DLD1 (cell line): ENCODE measurements around the gene ZNF789.
"Not testable (repeated sequence)": the region's sequence is repeated elsewhere in the genome, so short reads cannot be mapped to it uniquely, and the experiment has no call there.

Experiments used
- in situ Hi-C: cut with HindIII; loops from 2 replicates; pipeline ENCODE4 v1.10.0; 2017; ENCODE audit warnings: low sequenced_read_pairs

ZNF789 gene

DNA sequence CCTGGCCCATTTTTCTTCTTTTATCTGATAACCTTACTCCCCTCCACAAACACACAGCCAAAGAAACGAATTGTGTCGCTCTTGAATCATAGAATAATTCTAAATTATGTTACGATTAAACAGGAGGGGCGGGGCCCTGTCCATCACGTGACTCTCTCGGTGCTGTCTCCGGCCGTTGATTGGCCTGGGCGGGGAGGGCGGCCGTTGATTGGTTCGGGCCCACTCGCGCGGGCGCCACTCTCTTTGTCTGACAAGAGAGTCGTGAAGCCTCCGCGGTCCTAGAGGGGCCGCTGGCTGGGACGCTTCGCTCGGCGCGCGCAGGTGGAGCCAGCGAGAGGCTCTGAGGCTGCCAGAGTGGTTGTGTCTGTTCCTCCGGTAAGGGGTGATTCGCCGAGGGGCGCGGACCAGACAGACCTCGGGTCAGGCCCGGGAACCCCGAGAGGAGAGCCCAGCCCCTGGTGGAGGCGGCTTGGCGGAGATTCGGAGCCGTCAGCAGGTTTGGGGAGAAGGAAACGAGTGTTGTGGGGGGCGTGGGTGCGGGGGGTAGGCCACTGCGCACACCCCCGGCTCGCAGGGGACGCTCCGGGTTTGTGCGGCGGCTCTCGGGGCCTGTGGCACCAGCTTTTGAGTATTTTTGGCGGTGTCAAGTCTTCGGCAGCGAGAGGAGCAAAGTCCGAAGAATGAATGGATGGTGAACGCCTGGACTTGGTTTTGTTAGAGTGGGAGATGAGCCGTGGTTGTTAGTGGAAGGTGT lies at the start of gene ZNF789:
Gene ZNF789, plus strand, starts transcription at position 330 of the 754 bp plus-strand sequence. CDS start 3,567 bp downstream, outside the sequence.
- in situ Hi-C loops = no loop called here

DNA sequence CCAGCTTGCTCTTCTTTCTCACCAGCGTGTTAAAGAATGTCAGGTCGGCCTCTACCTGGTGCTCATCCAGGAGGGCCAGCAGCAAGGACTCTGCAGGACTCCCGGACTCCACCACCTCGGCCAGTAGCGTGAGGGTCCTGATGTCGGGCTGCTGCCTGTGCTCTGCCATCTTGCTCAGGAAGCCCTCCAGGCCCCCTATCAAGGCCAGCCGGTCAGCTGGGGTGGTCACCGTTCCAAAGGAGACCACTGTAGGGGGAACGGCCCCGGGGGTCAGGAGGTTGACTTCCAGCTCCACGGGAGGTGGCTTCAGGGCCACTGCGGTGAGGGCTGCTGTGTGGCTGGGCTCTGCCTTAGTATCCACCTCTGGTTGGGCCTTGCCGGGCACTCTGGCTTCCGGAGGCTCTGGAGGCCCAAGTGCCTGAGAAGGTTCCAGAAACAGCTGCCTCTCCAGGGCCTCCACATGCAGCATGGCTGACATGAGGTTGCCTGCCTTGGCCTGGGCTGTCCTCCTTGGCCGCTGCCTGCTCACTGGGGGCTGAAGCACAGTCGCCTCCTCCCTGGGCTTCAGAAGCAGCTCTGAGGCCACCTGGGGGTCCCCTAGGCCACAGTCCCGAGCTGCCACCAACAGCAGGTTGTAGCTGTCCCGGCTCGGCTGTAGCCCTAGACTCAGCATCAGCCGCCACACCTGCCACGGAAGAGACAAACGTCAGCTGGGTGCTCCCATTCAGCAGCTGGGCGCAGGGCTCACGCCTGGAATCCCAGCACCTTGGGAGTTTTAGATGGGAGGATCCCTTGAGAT lies 47.6 kb upstream of the ZNF789 start:
- in situ Hi-C loops = no loop called here

DNA sequence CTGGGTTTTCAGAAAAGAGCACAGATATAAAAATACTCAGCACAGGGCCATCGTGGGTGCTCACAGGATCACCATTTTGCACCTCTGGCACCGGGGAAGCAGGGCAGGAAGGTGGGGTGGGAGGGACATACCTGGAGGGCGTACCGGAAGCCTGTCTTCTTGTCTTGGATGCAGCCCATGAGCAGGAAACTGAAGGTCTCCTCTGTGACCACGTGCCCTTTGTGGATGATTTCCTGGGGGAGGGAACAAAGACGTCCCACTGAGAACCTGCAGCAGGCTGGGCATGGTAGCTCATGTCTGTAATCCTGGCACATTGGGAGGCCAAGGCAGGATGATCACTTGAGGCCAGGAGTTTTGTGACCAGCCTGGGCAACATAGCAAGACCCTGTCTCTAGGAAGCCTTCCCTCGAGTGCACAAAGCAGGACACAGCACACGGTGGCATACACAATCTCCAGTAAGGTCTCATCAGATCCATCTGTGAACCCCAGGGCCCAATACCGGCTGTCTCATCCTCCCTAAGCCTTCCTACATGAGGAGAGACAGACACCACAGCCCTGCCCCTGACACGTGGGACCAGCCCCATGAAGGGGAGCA lies 43.6 kb upstream of the ZNF789 start:
- in situ Hi-C loops = no loop called here

DNA sequence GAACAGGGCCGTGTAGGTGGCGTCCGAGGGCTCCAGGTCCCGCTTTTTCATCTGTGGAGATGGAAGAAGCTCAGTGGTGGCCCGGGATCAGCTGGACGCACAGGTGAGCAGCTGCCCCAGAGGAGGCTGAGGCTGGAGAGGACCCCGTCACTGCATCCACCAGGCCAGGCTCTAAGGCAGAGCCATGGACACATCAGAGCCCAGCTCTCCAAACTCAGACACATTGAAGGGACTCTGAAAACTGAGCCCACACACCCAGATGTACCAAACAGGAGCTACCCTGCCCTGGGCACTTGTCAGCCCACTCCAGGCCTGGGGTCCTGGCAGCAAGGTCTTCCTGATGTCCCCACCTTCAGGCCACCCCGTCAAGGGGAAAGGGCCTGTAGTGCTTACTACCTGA lies 42.9 kb upstream of the ZNF789 start:
- in situ Hi-C loops = no loop called here

DNA sequence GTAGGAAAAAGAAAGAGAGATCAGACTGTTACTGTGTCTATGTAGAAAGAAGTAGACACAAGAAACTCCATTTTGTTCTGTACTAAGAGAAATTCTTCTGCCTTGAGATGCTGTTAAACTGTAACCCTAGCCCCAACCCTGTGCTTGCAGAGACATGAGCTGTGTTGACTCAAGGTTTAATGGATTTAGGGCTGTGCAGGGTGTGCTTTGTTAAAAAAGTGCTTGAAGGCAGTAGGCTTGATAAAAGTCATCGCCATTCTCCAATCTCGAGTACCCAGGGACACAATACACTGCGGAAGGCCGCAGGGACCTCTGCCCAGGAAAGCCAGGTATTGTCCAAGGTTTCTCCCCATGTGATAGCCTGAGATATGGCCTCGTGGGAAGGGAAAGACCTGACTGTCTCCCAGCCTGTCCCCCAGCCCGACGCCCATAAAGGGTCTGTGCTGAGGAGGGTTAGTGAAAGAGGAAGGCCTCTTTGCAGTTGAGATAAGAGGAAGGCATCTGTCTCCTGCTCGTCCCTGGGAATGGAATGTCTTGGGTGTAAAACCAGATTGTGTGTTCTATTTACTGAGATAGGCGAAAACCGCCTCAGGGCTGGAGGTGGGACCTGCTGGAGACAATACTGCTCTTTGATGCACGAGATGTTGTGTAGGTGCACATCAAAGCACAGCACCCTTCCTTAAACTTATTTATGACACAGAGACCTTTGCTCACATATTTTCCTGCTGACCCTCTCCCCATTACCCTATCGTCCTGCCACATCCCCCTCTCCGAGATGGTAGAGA lies 40.7 kb upstream of the ZNF789 start:
- in situ Hi-C loops = not testable (repeated sequence)

DNA sequence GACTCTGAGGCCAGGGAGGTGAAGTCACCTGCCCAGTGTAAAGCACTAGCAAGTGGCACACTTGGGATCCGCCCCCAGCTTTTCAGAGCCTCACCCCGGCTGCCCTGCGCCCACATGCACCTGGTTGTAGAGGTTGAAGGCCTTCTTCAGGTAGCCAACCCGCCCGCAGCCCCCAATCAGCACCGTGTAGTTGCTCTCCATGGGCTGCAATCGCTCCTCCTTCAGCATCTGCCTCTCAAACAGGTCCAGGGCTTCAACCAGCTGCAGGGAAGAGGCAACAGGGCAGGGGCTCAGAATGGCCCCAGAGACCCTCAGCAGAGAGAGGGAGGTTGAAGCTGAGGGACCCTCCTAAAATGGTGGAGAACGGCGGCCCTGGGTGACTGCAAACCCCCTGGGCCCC lies 39.5 kb upstream of the ZNF789 start:
- in situ Hi-C loops = no loop called here

DNA sequence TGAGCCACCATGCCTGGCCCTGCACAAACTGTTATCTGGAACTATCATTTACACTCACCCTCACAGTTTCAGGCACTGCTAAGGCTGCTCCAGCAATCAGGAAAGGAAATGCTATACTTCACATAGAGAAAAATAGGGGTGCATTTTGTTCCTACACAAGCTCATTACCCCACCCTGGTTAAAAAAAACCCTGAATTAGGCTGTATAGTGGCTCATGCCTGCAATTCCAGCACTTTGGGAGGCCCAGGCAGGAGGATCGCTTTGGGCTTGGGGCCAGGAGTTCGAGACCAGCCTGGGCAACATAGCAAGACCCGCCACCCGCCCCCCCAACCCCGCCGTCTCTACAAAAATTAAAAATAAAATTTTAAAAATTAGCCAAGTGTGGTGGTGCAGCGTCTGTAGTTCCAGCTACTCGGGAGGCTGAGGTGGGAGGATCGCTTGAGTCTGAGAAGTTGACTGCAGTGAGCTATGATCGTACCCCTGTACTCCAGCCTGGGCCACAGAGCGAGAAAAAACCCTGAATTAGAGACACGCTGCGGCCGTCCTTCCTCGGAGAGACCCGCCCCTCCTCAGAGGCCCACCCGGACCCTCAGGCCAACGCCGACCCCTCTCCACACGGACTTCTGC lies 34.6 kb upstream of the ZNF789 start:
- in situ Hi-C loops = no loop called here

DNA sequence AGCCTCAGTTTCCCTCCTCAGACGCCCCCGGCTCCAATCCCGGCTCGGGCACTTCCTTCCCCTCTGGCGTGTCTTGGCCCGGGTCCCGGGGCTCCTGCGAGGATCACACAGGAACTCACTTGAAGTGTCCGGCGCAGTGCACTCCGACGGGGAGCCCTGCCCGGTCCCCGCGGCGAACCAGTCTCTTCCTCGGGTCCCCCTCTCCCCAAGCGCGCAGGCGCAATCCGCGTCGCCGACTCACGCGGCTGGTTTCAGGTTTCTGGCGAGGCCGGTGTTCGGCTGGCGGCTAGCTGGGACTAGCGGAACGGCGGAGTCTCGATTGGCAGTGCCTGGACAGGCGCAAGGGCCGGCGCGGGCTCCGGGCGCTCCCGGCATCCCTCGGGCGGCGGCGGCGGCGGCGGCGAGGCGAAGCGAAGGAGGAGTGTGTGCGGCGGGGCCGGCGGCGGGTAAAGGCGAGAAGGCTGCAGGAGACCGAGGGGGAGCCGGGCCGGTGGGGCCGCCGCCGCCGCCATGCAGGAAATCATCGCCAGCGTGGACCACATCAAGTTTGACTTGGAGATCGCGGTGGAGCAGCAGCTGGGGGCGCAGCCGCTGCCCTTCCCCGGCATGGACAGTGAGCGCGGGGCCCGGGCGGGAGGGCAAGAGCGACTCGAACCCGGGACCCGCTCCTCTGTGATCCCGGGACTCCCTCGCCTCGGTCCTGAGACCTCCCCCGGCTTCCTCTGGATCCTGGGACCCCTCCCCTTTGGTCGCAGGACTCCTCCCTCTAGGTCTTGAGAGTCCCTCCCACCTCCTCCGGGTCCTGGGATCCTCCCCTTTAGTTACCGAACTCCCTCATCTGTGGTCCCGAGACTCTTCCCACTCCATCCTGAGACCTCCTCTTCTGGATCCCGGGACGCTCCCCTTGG lies 33.9 kb upstream of the ZNF789 start, which contains the start of the genes CPSF4 and PTCD1:
Gene CPSF4, plus strand, starts transcription at position 371 of the 908 bp plus-strand sequence. Its CDS starts 140 bp downstream, at position 511.
Gene PTCD1, minus strand, starts transcription at position 226 of the 908 bp plus-strand sequence. CDS start 3,556 bp downstream, outside the sequence.
- in situ Hi-C loops = no loop called here

DNA sequence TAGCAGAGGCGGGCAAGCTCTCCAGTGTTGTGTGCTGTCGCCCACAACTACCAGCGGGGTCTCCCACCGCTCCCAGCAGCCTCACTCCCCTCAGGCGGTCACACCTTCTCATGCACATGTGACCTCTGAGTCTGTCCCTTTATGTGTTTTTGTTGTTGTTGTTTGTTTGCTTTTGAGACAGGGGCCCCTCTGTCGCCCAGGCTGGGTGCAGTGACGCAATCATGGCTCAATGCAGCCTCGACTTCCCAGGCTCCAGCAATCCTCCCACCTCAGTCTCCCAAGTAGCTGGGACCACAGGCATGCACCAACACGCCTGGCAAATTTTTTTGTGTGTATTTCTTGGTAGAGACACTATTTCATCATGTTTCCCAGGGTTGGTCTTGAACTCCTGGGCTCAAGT lies 32.5 kb upstream of the ZNF789 start:
- in situ Hi-C loops = no loop called here

DNA sequence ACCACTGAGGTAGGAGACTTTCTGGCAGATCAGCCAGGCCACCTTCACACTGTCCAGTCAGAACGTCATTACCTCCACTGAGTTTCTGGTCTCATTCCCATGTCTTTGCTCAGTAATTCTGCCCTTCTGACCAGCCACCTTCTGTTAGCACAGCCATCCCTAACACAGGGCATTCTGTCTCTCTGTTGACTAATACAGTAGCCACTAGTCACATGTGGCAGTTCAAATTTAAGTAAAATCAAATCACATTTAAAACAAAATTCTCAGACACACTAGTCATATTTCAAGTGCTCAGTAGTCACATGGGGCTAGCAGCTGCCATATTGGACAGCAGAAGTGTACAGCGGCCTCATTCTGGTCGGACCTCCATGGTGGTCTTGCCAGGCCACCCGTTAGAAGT lies 26.6 kb upstream of the ZNF789 start:
- in situ Hi-C loops = no loop called here

DNA sequence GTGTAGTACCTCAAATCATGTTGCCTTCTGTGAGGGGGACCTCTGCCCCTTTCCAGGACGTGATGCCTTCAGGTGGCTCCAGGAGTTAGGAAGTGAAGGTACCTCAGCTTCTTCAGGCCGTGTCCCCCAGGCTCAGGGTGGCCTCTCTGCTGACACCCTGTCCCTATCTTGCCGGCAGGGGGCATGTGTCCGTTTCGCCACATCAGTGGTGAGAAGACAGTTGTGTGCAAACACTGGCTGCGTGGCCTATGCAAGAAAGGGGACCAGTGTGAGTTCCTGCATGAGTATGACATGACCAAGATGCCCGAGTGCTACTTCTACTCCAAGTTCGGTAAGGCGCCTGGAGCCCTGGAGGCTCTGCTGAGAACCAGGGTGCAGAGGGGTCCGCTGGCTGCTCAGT lies 24.7 kb upstream of the ZNF789 start:
- in situ Hi-C loops = no loop called here

DNA sequence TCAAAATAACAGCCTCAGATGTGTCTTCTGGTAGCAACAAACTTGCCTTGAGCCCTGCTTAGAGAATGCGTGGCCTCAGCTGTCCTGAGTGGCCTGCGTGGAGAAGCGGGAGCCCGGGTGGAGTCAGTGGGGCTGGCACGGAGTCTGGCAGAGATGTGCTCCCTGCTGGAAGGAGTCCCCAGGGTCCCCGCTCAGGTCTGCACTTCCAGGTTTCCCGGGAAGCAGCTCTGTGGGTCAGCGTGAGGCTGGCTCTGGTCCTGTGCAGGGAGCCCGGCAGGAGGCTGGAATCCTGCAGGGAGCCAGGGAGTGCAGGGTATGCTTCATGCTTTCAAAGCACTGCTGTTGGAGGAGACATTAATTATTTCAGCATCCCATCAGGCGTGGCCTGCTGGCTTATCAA lies 23.8 kb upstream of the ZNF789 start:
- in situ Hi-C loops = no loop called here

DNA sequence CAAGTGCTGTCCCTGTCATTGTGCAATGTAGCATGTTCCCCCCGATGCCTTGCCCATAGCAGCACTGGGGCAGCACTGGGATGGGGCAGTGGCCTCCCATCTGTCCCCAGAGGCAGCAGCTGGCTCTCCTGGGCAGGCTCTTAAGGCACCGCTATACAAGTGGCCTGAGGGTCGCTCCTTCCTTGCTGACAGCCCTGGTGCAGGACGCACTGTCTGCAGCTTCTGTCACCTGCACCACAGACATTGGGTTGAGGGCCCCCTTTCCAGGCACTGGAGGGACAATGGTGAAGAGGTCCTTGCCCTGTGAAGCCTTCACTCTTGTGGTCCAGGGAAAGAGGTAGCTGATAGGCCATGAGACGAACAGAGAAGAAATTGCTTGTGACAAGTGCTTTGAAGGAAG lies 23.4 kb upstream of the ZNF789 start:
- in situ Hi-C loops = no loop called here

DNA sequence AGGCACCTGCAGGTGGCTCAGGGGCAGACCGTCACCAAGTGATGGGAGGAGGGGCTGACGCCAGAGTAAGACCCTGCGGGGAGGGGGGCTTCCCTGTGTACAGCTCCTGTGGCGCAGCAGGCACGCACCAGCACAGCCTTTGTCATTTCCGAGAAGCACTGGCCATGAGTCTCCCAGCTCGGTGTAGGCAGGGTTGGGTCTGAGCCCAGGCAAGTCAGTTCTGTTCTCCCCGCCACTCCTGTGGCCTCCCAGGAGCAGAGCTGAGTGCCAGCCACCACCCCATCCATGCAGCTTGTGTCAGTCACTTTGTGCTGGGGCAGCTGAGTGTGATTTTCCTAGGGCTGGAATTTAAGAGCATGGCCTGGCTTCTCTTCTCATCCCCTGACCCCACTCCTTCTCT lies 20.8 kb upstream of the ZNF789 start:
- in situ Hi-C loops = no loop called here

DNA sequence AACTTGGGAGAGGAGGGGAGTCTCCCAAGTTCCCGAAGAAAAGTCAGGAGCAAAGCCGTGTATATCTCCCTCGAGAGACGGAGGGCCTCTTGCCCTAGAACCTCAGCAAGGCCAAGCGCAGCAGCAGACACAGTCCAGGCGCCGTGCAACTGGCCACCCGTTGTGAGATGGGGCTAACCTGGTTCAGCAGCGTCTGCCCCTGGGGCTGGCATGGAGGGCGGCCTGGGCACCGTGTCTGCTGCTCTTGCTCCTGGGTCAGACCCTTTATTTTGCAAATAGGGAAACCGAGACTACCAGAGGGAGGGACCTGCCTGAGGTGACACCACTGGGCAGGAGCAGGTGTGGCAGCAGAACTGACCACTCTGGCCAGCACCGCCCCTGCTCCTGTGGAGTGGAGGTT lies 20.1 kb upstream of the ZNF789 start:
- in situ Hi-C loops = no loop called here

DNA sequence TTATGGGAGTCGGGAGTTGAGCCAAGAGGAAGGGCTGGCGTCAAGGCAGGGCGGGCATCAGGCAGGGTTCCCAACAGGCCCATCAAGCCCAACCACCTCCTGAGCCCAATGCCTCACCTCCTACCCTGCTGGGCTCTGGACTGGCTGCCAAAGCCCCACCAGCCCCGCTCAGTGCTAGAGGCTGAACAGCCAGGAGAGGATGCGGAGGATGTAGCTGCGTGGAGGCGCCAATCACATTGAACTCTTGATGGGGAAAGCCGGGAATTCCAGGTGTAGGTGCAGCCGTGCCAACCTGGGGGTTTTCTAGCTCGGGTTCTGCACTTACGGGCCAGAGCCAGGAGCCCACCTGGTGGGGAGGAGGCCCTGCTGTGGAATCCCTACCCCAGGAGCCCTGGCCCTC lies 19.6 kb upstream of the ZNF789 start:
- in situ Hi-C loops = no loop called here

DNA sequence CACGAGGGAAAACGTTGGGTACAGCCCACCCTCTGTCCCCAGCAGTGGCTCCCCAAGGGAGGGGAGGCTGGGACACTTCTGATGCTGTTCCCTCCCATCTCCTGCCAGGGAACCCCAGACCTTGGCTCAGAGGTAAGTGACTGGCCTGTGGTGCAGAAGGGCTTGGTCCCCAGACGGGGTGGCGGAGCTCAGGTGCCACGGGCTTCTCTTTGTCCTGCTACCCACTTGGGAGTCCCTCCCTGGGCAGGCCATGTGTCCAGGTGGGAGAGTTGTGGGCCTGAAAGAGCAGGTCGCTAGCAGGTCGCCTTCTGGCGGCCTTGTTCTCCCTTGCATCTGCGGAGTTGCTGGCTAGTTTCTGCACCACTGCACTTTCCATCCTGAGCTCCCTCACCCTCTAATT lies 16.8 kb upstream of the ZNF789 start:
- in situ Hi-C loops = no loop called here

DNA sequence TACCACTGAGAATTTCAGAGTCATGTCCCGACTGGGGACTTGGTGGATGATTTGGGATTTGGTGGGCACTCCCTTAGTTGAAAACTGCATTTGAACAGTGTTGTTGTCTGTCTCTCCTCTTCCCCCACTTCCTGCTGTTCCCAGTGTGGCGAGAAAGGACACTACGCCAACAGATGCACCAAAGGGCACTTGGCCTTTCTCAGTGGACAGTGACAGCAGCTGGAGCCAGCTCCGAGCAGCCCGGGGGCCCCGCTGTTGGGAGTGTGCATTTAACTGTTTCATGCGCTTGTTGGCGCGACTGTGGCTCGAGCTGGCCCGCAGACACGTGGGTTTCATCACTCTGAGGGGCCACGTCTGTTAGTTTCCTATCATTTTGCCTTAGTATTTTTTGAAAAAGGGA lies 16.4 kb upstream of the ZNF789 start:
- in situ Hi-C loops = no loop called here

DNA sequence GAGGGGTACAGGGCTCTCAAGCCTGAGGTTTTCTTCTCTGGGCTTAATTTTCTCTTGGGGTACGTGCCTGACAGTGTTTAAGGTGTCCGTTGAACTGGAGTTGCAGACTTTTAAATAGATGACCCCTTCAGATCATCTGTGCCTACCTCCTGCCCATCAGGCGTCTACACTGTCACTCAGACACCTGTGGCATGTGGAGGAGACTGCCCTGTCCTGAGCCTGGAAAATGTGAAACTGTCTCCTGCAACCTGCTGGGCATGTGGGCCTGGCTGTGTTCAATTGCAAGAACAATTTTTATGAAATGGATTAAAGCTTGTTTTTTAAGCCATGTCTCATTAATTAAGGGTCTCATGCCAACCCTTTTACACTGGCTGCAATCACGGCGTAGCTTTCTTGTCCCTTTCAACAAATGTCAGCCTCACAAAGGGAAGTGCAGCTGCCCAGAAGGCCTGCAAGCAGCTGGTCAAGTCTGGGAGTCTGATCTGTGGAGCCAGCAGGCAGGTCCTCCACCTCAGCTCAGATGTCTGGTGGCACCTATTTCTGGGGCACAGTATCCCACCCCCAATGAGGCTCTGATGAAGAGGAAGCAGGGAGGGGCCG lies 15.5 kb upstream of the ZNF789 start:
- in situ Hi-C loops = no loop called here
